Bronchial epithelial cell (primary cell): Measurements from ENCODE around the gene THSD4. TPM values are rescaled to one million over a fixed set of nuclear protein-coding genes. Genes with fewer than 3 reads are reported as not detected.

Experiments used
- DNase-seq: peaks from one replicate; pipeline ENCODE4 v3.0.0-alpha.2; 2010; ENCODE audit warnings: low read depth
- FAIRE-seq: peaks from 2 replicates; lab custom pipeline; 2011; peaks lifted over from hg19 to GRCh38; lab: Jason Lieb, UNC
- H3K27me3 ChIP-seq: 2 replicates; pipeline ENCODE4 v1.5.1; 2011; ENCODE audit warnings: low read length; ENCODE audit not compliant: control insufficient read depth, insufficient read depth
- H3K36me3 ChIP-seq: 2 replicates; pipeline ENCODE4 v1.5.1; 2011; ENCODE audit warnings: low read length; ENCODE audit not compliant: control insufficient read depth, insufficient read depth
- H3K4me3 ChIP-seq: 2 replicates; pipeline ENCODE4 v1.5.1; 2011; ENCODE audit warnings: mild to moderate bottlenecking, low read depth, low read length, control low read depth
- total RNA-seq: library from RNA; depleted of rRNA; stranded (reverse); fragments of >200 nt; gene quantifications from 2 replicates; pipeline ENCODE4 v1.2.1, GENCODE V29; 2014
- TF ChIP-seq, protein P1 (sequence below): IDR thresholded peaks from 2 replicates; pipeline ENCODE4 v1.5.1; 2011; ENCODE audit warnings: mild to moderate bottlenecking, moderate library complexity, low read length, control low read depth, inconsistent platforms; ENCODE audit not compliant: insufficient read depth, severe bottlenecking

Gene THSD4
- total RNA-seq, 1 donor from 2014 or later: 14.5 TPM

DNA sequence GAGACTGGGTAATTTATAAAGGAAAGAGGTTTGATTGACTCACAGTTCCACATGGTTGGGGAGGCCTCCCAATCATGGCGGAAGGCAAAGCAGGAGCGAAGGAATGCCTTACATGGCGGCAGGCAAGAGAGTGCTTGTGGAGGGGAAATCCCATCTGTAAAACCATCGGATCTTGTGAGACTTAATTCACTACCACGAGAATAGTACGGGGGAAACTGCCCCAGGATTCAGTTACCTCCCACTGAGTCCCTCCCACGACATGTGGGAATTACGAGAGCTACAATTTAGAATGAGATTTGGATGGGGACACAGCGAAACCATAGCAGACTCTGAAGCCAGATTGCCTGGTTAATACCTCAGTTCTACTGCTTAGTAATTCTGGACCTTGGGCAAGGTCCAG, 67.8 kb downstream of the THSD4 start:
- no peak for FAIRE-seq
- no peak for DNase-seq
- Histone ChIP-seq H3K36me3 (peaks cover 3% of the 10 kb centered on the region), H3K27me3 (no peaks in the 10 kb centered on the region), H3K4me3 (no peak overlapping the region)
- TF ChIP-seq, protein P1, sequence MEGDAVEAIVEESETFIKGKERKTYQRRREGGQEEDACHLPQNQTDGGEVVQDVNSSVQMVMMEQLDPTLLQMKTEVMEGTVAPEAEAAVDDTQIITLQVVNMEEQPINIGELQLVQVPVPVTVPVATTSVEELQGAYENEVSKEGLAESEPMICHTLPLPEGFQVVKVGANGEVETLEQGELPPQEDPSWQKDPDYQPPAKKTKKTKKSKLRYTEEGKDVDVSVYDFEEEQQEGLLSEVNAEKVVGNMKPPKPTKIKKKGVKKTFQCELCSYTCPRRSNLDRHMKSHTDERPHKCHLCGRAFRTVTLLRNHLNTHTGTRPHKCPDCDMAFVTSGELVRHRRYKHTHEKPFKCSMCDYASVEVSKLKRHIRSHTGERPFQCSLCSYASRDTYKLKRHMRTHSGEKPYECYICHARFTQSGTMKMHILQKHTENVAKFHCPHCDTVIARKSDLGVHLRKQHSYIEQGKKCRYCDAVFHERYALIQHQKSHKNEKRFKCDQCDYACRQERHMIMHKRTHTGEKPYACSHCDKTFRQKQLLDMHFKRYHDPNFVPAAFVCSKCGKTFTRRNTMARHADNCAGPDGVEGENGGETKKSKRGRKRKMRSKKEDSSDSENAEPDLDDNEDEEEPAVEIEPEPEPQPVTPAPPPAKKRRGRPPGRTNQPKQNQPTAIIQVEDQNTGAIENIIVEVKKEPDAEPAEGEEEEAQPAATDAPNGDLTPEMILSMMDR: no peak

- H3K4me3 ChIP-seq: no peak overlapping the region
- peaks cover 5% of the 10 kb centered on the region for H3K36me3 ChIP-seq
- FAIRE-seq: no peak
- TF ChIP-seq, protein P1: no peak
- H3K27me3 ChIP-seq: no peaks in the 10 kb centered on the region
- no peak for DNase-seq
Measured at GRCh38 chr15:71185706-71186105, 70.4 kb downstream of the THSD4 start.

DNA sequence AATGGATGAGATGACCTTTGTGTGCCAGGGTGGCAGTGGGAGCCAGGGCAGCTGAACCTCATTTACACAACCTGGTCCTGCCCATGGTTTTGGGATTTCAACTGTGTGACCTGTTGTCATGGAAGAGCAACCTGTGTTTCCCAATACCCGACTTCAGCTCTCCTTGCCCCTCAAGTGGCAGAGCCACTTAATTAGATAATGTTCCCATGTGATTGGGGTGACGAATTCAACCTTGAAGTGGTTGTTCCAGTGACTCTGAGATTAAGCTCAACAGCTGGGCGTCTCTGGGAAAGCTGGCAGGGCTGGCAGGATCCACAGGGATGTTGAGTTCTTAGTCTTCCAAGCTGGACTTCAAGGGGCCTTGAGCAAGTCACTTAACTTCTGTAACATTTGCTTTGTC, 71.0 kb downstream of the THSD4 start:
- no peak overlapping the region for H3K4me3 ChIP-seq
- FAIRE-seq (no peak), DNase-seq (no peak)
- peaks cover 5% of the 10 kb centered on the region for H3K36me3 ChIP-seq
- no peaks in the 10 kb centered on the region for H3K27me3 ChIP-seq
- TF ChIP-seq, protein P1: no peak

GRCh38 chr15:71187078-71187477, 71.8 kb downstream of the THSD4 start:
- TF ChIP-seq, protein P1: no peak
- no peaks in the 10 kb centered on the region for H3K27me3 ChIP-seq
- peaks cover 5% of the 10 kb centered on the region for H3K36me3 ChIP-seq
- FAIRE-seq: peak; percentile 23
- no peak overlapping the region for H3K4me3 ChIP-seq
- no peak for DNase-seq

DNA sequence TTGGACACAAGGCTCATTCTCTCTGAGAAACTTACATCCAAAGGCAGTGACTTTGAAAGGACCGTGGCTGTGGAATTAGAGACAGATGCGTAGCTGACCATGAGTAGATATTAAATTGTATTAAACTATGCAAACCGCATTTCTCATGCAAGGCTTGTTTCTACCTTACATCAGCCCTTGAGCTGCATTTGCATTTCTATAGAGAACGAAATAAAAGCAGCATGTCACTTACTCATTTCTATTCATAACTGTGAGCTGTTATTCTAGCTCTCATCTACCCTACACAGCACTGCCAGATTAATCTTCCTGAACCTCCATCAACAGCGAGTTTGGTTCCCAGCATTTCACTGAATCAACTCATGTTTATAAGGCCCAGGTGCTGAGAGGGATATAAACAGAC, 72.3 kb downstream of the THSD4 start:
- H3K27me3 ChIP-seq: no peaks in the 10 kb centered on the region
- H3K4me3 ChIP-seq: no peak overlapping the region
- peaks cover 5% of the 10 kb centered on the region for H3K36me3 ChIP-seq
- DNase-seq (no peak), FAIRE-seq (no peak)
- TF ChIP-seq, protein P1: no peak

GRCh38 chr15:71189718-71190117, 74.4 kb downstream of the THSD4 start:
- Histone ChIP-seq H3K27me3 (no peaks in the 10 kb centered on the region), H3K36me3 (peaks cover 5% of the 10 kb centered on the region), H3K4me3 (no peak overlapping the region)
- TF ChIP-seq, protein P1: no peak
- no peak for FAIRE-seq
- no peak for DNase-seq
